Activated CD4-positive, alpha-beta T cell treated with anti-CD3 and anti-CD28 coated beads, Interleukin-2, amount 50 U/mL, for 4 hours (primary cell): ENCODE results near the gene CATSPER1.

Experiments used
- DNase-seq, 2 experiments: peaks; one replicate each; pipeline ENCODE4 v3.0.0-alpha.2; 2020

CATSPER1 gene

GRCh38 chr11:65968600-65969482, 57.4 kb downstream of the CATSPER1 start:
- DNase-seq: no peak

DNA sequence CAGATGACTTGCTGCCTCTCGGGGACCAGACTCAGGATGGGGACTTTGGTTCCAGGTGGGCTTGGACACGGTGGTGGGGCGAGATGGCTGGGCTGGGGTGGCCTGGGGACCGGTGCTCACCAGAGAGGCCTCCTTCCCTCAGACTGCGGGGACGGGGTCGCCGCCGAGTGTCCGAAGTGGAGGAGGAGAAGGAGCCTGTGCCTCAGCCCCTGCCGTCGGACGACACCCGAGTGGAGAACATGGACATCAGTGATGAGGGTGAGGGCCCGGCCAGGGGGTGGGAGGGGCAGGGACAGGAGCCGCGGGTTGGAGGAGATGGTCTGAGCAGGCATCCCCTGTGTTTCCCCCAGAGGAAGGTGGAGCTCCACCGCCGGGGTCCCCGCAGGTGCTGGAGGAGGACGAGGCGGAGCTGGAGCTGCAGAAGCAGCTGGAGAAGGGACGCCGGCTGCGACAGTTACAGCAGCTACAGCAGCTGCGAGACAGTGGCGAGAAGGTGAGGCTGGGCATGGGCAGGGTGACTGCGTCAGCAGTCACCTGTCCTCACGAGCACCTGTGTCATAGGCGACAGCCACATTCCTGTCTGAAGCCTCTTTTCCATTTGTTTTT, 58.8 kb downstream of the CATSPER1 start:
- no peak for DNase-seq
